CD4-positive, alpha-beta T cell treated with Interleukin-12 subunit alpha and Interleukin-12 subunit beta, for 1 hour (primary cell): Measurements from ENCODE around the gene LIAS.
"Not testable (repeated sequence)": the region's sequence is repeated elsewhere in the genome, so short reads cannot be mapped to it uniquely, and the experiment has no call there.

ENCODE experiments used
- DNase-seq: peaks from one replicate; pipeline ENCODE4 v3.0.0-alpha.2; 2020

Gene LIAS

GRCh38 chr4:39458505-39459300, at the start of gene LIAS, which contains the start of gene RPL9:
Gene LIAS, plus strand, starts transcription at chr4:39459056. Its CDS starts 62 bp downstream, at chr4:39459118.
Gene RPL9, minus strand, starts transcription at chr4:39458922. Its CDS starts 483 bp downstream, at chr4:39458439.
- DNase-seq, result peak; percentile 96

- no peak for DNase-seq
Observed at GRCh38 chr4:39410415-39410814, 48.4 kb upstream of the LIAS start.

- not testable (repeated sequence) for DNase-seq
Observed at GRCh38 chr4:39411561-39411960, 47.3 kb upstream of the LIAS start.

GRCh38 chr4:39415678-39416283, 43.1 kb upstream of the LIAS start:
- no peak for DNase-seq

- DNase-seq, result no peak
Observed at GRCh38 chr4:39422247-39422646, 36.6 kb upstream of the LIAS start.

- DNase-seq, result not testable (repeated sequence)
Observed at GRCh38 chr4:39425297-39425696, 33.6 kb upstream of the LIAS start.

GRCh38 chr4:39426728-39427127, 32.1 kb upstream of the LIAS start:
- no peak for DNase-seq

GRCh38 chr4:39427520-39428114, 31.2 kb upstream of the LIAS start:
- no peak for DNase-seq

GRCh38 chr4:39429476-39430334, 29.2 kb upstream of the LIAS start:
- no peak for DNase-seq

GRCh38 chr4:39433878-39434492, 24.9 kb upstream of the LIAS start:
- DNase-seq, result no peak

GRCh38 chr4:39435659-39436563, 22.9 kb upstream of the LIAS start:
- DNase-seq, result no peak

GRCh38 chr4:39441593-39441992, 17.3 kb upstream of the LIAS start:
- DNase-seq, result no peak

- DNase-seq, result no peak
Observed at GRCh38 chr4:39442998-39443397, 15.9 kb upstream of the LIAS start.

- no peak for DNase-seq
Observed at GRCh38 chr4:39446483-39446841, 12.4 kb upstream of the LIAS start.

- DNase-seq, result peak; percentile 59
Observed at GRCh38 chr4:39446842-39447573, 11.8 kb upstream of the LIAS start.

- no peak for DNase-seq
Observed at GRCh38 chr4:39450618-39451017, 8.2 kb upstream of the LIAS start.

- DNase-seq, result no peak
Observed at GRCh38 chr4:39451423-39452023, 7.3 kb upstream of the LIAS start.

GRCh38 chr4:39452153-39452859, 6.5 kb upstream of the LIAS start:
- DNase-seq, result no peak

GRCh38 chr4:39452860-39453587, 5.8 kb upstream of the LIAS start:
- DNase-seq, result no peak
